ENCODE measurements around the gene MTRF1L.

- TF ChIP-seq CTCF (conservative IDR thresholded peaks at IDR 0.05) = peak; percentile 81
- no peak for TF ChIP-seq ZFX (IDR thresholded peaks at IDR 0.05)
Observed at GRCh38 chr6:153023977-153024708, 21.6 kb upstream of the MTRF1L start.
